Measurements from ENCODE around the gene ISM2.

GRCh38 chr14:77529963-77530362 is 31.3 kb upstream of the ISM2 start:
- TF ChIP-seq CTCF (IDR thresholded peaks at IDR 0.05) (no peak), POLR2A (IDR thresholded peaks at IDR 0.05) (no peak)
